OCI-LY3 (cell line): ENCODE data around the gene SNX15.
"Not testable (repeated sequence)": the region's sequence is repeated elsewhere in the genome, so short reads cannot be mapped to it uniquely, and the experiment has no call there.

Experiments used
- H2AFZ ChIP-seq: fragments of 200-600, 300-600 bp; shearing (Covaris generic); 2 replicates; pipeline ENCODE4 v1.6.0; 2014; ENCODE audit warnings: antibody characterized with exemption, low read depth, low read length
- H3K27ac ChIP-seq: fragments of 200-600, 300-600 bp; sonication (generic); 2 replicates; pipeline ENCODE4 v1.5.1; 2014; ENCODE audit warnings: mild to moderate bottlenecking, low read length, moderate library complexity, mixed read lengths
- H3K27me3 ChIP-seq: fragments of 200-600, 300-600 bp; sonication (generic); 2 replicates; pipeline ENCODE4 v1.6.1; 2014; ENCODE audit warnings: low read depth, low read length, mixed read lengths
- H3K36me3 ChIP-seq: fragments of 200-600, 300-600 bp; sonication (generic); replicated peaks from 2 replicates; pipeline ENCODE3; 2014; ENCODE audit warnings: low read depth, low read length, mixed read lengths
- H3K4me1 ChIP-seq: fragments of 300-600, 200-600 bp; sonication (generic); 2 replicates; pipeline ENCODE4 v1.6.1; 2014; ENCODE audit warnings: low read length, mixed read lengths
- H3K4me2 ChIP-seq: fragments of 200-600, 300-600 bp; sonication (generic); 2 replicates; pipeline ENCODE4 v1.6.1; 2014; ENCODE audit warnings: low read length, mixed read lengths
- H3K4me3 ChIP-seq: fragments of 300-600, 200-600 bp; sonication (generic); 2 replicates; pipeline ENCODE4 v1.5.1; 2014; ENCODE audit warnings: antibody characterized with exemption, mild to moderate bottlenecking, low read length, moderate library complexity
- H3K79me2 ChIP-seq: fragments of 300-600, 200-600 bp; shearing (Covaris generic); 2 replicates; pipeline ENCODE4 v1.6.1; 2014; ENCODE audit warnings: mild to moderate bottlenecking, low read length, mixed read lengths
- H3K9ac ChIP-seq: fragments of 300-600, 200-600 bp; shearing (Covaris generic); 2 replicates; pipeline ENCODE4 v1.6.0; 2014; ENCODE audit warnings: mild to moderate bottlenecking, low read length, moderate library complexity
- H3K9me3 ChIP-seq: fragments of 200-600, 300-600 bp; shearing (Covaris generic); 2 replicates; pipeline ENCODE4 v1.6.1; 2014; ENCODE audit warnings: low read length, mixed read lengths; ENCODE audit not compliant: insufficient read depth
- H4K20me1 ChIP-seq: fragments of 200-600, 300-600 bp; sonication (generic); 2 replicates; pipeline ENCODE4 v1.6.1; 2016; ENCODE audit warnings: low read length, mixed read lengths; ENCODE audit not compliant: insufficient read depth
- EZH2phosphoT487 ChIP-seq: fragments of 200-600 bp; shearing (Covaris generic); IDR thresholded peaks from 2 replicates; pipeline ENCODE4 v1.6.1; 2018; ENCODE audit warnings: antibody characterized with exemption, mixed run types, low read depth
- TF ChIP-seq, protein P1 (sequence below): fragments of 200-600, 300-600 bp; sonication (generic); IDR thresholded peaks from 2 replicates; pipeline ENCODE4 v1.5.1; 2014; ENCODE audit warnings: antibody characterized with exemption, low read length, low read depth

SNX15 gene

DNA sequence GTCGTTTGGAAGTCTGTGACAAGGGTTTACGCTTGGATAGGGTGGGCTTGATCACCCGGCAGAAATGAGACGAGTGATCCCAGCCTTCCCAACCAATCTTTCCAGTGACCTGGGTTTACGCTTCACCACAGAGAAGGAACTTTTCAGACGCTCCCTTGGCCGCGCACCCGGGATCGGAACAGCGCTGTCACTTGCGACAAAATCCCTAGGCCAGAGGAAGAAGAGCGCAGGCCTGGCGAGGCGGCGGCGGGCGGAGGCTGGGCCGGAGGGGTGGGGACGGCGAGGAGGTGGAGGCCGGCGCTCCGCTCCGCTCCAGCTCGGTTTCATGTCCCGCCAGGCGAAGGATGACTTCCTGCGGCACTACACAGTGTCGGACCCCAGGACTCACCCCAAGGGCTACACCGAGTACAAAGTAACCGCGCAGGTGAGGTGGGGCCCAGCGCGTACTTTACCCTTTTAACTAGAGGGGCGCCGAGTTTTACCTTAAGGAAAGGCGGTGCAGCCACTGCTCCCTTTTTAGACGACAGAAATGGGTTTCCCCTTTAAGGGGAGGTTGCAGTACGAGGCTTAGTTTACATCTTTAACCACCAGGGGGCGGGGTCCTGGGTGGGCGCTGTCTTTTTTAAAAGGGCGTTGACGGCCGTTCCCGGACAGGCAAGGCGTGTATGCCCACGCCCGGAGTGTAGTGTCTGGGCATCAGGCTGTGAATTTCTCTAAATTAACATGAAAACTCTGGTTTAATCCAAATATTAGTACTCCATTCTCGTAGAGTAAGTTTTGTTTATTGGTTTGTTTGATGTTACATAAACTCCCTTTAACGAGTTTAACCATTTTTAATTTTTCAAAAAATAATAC lies at the start of gene SNX15:
Gene SNX15 (plus strand): TSS at position 227 of the 855 bp plus-strand sequence. CDS start 99 bp downstream, at position 326.
- Histone ChIP-seq H3K27ac (peak within 1 kb of the TSS; percentile 48), H3K9me3 (no peaks in the 10 kb centered on the region), H3K79me2 (no peaks in the 10 kb centered on the region), H4K20me1 (no peaks in the 10 kb centered on the region), H3K4me3 (peak within 1 kb of the TSS; percentile 77), H3K4me1 (peaks cover 13% of the 10 kb centered on the region), H3K4me2 (peak within 1 kb of the TSS; percentile 92), H3K36me3 (peaks cover under 1% of the 10 kb centered on the region), H3K27me3 (no peaks in the 10 kb centered on the region), H2AFZ (peak within 1 kb of the TSS; percentile 95), H3K9ac (peak within 1 kb of the TSS; percentile 68)
- TF ChIP-seq EZH2phosphoT487, result no peak
- TF ChIP-seq, protein P1, sequence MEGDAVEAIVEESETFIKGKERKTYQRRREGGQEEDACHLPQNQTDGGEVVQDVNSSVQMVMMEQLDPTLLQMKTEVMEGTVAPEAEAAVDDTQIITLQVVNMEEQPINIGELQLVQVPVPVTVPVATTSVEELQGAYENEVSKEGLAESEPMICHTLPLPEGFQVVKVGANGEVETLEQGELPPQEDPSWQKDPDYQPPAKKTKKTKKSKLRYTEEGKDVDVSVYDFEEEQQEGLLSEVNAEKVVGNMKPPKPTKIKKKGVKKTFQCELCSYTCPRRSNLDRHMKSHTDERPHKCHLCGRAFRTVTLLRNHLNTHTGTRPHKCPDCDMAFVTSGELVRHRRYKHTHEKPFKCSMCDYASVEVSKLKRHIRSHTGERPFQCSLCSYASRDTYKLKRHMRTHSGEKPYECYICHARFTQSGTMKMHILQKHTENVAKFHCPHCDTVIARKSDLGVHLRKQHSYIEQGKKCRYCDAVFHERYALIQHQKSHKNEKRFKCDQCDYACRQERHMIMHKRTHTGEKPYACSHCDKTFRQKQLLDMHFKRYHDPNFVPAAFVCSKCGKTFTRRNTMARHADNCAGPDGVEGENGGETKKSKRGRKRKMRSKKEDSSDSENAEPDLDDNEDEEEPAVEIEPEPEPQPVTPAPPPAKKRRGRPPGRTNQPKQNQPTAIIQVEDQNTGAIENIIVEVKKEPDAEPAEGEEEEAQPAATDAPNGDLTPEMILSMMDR, result peak; percentile 23; the same call in 1 of the 2 replicates

GRCh38 chr11:64983339-64983738 lies 43.9 kb upstream of the SNX15 start:
- not testable (repeated sequence) for H4K20me1 ChIP-seq, H3K4me1 ChIP-seq, H3K9me3 ChIP-seq, H3K4me2 ChIP-seq, H3K36me3 ChIP-seq, H3K4me3 ChIP-seq, H3K79me2 ChIP-seq, H3K9ac ChIP-seq, H2AFZ ChIP-seq, H3K27ac ChIP-seq
- H3K27me3 ChIP-seq, result peaks cover 21% of the 10 kb centered on the region

GRCh38 chr11:64987998-64988854 lies 39.0 kb upstream of the SNX15 start:
- Histone ChIP-seq H3K4me3 (no peak overlapping the region), H3K9ac (no peak overlapping the region), H3K27me3 (peaks cover 1% of the 10 kb centered on the region; the same call in 1 of the 2 replicates), H3K9me3 (no peaks in the 10 kb centered on the region), H3K79me2 (no peaks in the 10 kb centered on the region), H4K20me1 (no peaks in the 10 kb centered on the region), H2AFZ (no peak overlapping the region; the same call in 1 of the 2 replicates), H3K4me1 (peaks cover 21% of the 10 kb centered on the region), H3K36me3 (no peaks in the 10 kb centered on the region), H3K4me2 (no peak overlapping the region), H3K27ac (no peak overlapping the region)
- TF ChIP-seq EZH2phosphoT487, result no peak
- TF ChIP-seq, protein P1, result no peak

- no peaks in the 10 kb centered on the region for H4K20me1 ChIP-seq
- no peaks in the 10 kb centered on the region for H3K9me3 ChIP-seq
- no peak overlapping the region for H3K9ac ChIP-seq
- H3K79me2 ChIP-seq, result no peaks in the 10 kb centered on the region
- TF ChIP-seq, protein P1, result no peak
- TF ChIP-seq EZH2phosphoT487, result no peak
- H3K4me1 ChIP-seq, result peaks cover 21% of the 10 kb centered on the region
- H3K4me2 ChIP-seq, result no peak overlapping the region
- H3K4me3 ChIP-seq, result no peak overlapping the region
- H3K27ac ChIP-seq, result no peak overlapping the region
- no peak overlapping the region for H2AFZ ChIP-seq
- no peaks in the 10 kb centered on the region for H3K36me3 ChIP-seq
- H3K27me3 ChIP-seq, result peaks cover 7% of the 10 kb centered on the region; the same call in 1 of the 2 replicates
These were observed 37.8 kb upstream of the SNX15 start for GRCh38 chr11:64989416-64989815.
